ENCODE data around the gene UBL7.
A peak's percentile ranks its signal among the peaks of the same experiment; 100 is the strongest.

UBL7 gene

DNA sequence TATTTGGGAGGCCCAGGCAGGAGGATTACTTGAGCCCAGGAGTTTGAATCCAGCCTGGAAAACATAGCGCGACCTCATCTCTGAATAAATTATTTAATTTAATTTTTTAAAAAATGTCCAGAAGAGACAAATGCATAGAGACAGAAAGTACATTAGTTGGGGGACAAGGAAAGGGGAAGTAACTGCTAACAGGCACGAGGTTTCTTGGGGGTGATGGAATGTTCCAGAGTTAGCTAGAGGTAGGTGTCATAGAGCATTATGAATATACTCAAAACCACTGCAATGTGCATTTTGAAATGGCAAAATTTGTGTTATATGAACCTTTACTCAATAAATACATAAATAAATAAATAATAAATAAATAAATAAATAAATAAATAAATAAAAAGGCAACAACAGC, 61.9 kb downstream of the UBL7 start:
- FAIRE-seq, result peak; percentile 9
- no peak for DNase-seq (ENCODE audit: extremely low spot score, insufficient read length, low read depth)

DNA sequence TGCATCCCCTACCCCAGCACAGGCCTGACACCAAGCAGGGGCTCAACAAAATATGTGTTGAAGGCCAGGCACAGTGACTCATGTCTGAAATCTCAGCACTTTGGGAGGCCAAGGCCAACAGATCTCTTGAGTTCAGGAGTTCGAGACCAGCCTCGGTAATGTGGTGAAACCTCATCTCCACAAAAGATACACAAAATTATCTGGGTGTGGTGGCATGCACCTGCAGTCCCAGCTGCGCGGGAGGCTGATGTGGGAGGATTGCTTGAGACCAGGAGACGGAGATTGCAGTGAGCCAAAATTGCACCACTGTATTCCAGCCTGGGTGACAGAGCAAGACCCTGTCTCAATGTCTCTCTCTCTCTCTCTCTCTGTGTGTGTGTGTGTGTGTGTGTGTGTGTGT, 62.8 kb downstream of the UBL7 start:
- peak; percentile 46 for FAIRE-seq
- no peak for DNase-seq (ENCODE audit: extremely low spot score, insufficient read length, low read depth)

DNA sequence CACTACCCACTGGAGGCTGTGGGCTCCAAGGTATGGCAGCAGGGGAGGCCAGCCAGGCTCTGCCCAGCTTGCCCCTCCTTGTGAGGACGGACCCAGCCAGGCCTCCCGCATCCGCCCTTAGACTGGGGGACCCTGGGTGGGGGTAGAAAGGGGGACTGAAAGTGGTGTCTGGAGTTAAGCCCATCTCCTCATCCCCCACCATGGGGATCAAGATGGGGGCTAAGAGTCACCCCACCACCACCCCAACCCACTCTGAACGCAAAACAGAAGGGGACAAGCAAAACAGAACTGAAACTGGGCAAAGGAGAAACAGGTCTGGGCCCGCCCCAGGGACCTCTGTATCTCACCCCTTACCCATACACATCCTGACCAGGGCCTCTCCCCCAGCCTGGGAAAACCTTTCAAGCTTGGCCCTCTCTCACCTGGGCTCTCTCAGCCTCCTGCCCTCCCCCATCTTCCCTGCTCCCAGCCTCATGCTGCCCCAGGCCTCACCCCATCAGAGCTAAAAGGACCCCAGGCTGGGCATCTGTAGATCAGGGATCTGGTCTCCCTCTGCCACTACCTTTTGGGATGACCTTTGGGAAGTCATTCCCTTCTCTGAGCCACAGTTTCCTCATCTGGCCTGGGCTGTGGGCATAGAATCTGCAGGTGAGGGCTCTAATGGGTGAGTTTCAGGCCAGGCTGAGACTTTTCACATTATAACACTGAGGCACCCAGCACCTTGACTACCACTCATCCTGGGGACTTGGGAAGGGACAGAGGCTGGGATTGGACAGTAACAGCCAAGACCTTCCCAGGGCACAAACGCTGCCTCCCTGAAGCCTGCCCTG, 63.5 kb downstream of the UBL7 start:
- peak; percentile 97 for FAIRE-seq
- no peak for DNase-seq (ENCODE audit: extremely low spot score, insufficient read length, low read depth)

DNA sequence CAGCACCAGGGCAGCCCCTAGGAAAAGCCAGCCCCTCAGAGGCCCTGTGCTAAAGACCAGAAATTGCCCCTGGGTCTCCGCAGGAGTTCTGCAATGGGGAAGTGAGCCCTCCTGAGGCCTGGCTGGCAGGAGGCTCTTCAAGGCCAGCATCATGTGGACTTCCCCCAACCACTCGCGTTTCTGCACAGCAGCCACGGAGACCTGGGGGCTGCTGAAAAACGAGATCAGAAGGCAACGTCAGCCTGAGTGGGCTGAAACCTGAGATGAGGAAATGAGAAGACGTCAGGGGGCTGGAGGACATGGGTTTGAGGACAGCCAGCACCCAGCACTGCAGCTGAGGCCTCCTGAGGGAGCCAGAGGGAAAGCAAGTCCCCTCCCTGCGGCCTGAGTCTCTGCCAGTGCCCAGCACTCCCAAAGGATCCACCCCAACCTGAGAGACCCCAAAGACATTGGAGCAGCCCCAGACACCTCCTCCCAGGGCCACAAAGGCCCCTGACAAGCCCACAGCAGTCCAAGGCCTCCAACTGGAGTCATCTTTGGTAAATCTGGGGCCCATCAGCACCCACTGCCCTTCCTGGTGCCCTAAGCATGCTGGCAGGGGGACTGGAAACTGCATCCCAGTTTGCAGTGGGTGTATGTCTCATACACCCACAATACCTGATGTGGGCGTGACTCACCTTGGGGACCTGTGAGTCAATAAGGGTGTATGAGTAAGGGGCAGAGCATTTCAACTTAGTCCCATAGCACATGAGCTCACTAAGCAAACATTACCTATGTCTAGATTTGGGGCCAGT, 64.3 kb downstream of the UBL7 start:
- DNase-seq (ENCODE audit: extremely low spot score, insufficient read length, low read depth) (no peak), FAIRE-seq (peak; percentile 96)

DNA sequence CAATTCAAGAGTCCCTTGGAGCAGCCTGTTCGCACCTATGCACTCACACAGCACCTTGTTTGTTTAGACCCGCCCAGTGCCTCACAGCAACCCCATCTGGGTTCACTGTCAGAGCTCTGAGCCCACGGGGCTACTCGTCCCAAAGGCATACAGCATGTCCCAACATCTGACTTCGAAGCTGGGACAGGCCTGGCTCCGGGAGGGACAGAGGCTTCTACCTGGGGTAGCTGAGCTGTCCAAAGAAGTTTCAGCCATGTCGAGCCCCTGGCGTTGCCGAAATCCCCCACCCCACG, 64.9 kb downstream of the UBL7 start:
- DNase-seq (ENCODE audit: extremely low spot score, insufficient read length, low read depth) (no peak), FAIRE-seq (no peak)
